ENCODE measurements around the gene ATXN7L3B. TPM values are rescaled to one million over a fixed set of nuclear protein-coding genes. Genes with fewer than 3 reads are reported as not detected.

ATXN7L3B gene
- total RNA-seq, 2 experiments from 2014 or later, result 18.9 to 20.2 TPM

- POLR2A ChIA-PET, result no interaction called here
- Mint-ChIP-seq H3K36me3 (ENCODE audit: low read depth) (no peaks in the 10 kb centered on the region), H3K9me3 (no peaks in the 10 kb centered on the region), H3K4me3 (no peak overlapping the region), H3K27me3 (peaks cover 2% of the 10 kb centered on the region), H3K27ac (no peak overlapping the region), H3K4me1 (ENCODE audit: low read depth) (no peaks in the 10 kb centered on the region)
- CTCF ChIA-PET, result no interaction called here
- TF ChIP-seq, protein P1, sequence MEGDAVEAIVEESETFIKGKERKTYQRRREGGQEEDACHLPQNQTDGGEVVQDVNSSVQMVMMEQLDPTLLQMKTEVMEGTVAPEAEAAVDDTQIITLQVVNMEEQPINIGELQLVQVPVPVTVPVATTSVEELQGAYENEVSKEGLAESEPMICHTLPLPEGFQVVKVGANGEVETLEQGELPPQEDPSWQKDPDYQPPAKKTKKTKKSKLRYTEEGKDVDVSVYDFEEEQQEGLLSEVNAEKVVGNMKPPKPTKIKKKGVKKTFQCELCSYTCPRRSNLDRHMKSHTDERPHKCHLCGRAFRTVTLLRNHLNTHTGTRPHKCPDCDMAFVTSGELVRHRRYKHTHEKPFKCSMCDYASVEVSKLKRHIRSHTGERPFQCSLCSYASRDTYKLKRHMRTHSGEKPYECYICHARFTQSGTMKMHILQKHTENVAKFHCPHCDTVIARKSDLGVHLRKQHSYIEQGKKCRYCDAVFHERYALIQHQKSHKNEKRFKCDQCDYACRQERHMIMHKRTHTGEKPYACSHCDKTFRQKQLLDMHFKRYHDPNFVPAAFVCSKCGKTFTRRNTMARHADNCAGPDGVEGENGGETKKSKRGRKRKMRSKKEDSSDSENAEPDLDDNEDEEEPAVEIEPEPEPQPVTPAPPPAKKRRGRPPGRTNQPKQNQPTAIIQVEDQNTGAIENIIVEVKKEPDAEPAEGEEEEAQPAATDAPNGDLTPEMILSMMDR (IDR thresholded peaks at IDR 0.05), result no peak
- DNase-seq, result no peak
- intact Hi-C loops (cut with micrococcal nuclease), result no loop called here
- no peak for ATAC-seq
These were observed 26.3 kb downstream of the ATXN7L3B start for GRCh38 chr12:74563927-74564326.

- Mint-ChIP-seq H3K36me3 (ENCODE audit: low read depth) (no peaks in the 10 kb centered on the region), H3K9me3 (no peaks in the 10 kb centered on the region), H3K27ac (no peak overlapping the region), H3K4me3 (no peak overlapping the region), H3K4me1 (ENCODE audit: low read depth) (no peaks in the 10 kb centered on the region), H3K27me3 (peaks cover 5% of the 10 kb centered on the region)
- TF ChIP-seq, protein P1 (IDR thresholded peaks at IDR 0.05), result no peak
- DNase-seq, result no peak
- intact Hi-C loops (cut with micrococcal nuclease), result no loop called here
- ChIA-PET POLR2A (no interaction called here), CTCF (interaction anchor here (1.5 kb wide), 1 partner anchor 69 kb away, joined by 3 read pairs; no protein-coding TSS in a partner anchor)
- ATAC-seq, result no peak
These were observed 40.9 kb downstream of the ATXN7L3B start for GRCh38 chr12:74578486-74578885.

GRCh38 chr12:74579446-74579845, 41.8 kb downstream of the ATXN7L3B start:
- no peak overlapping the region for H3K4me3 Mint-ChIP-seq
- POLR2A ChIA-PET, result no interaction called here
- H3K36me3 Mint-ChIP-seq (ENCODE audit: low read depth), result no peaks in the 10 kb centered on the region
- no peak overlapping the region for H3K27ac Mint-ChIP-seq
- H3K4me1 Mint-ChIP-seq (ENCODE audit: low read depth), result no peaks in the 10 kb centered on the region
- intact Hi-C loops (cut with micrococcal nuclease), result no loop called here
- H3K27me3 Mint-ChIP-seq, result peaks cover 5% of the 10 kb centered on the region
- ATAC-seq (no peak), DNase-seq (no peak)
- CTCF ChIA-PET, result no interaction called here
- TF ChIP-seq, protein P1 (IDR thresholded peaks at IDR 0.05), result no peak
- H3K9me3 Mint-ChIP-seq, result no peaks in the 10 kb centered on the region

DNA sequence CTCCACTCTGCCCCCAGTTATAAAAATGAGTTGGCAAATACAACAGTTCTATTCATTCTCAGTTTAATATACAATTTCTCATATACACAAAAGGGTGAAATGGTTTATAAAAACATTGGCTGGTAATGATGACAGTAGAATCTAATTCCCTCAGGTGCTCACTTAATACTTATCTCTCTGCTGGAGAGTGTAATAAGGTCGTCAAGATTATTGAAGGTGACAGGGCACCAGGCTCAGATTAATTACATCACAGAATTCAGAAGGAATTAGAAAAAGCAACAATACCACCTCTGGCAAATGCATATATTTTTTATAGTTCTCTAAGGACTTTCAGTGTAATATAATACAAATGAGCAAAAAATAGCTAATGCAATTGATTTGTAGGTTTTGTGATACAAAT, 42.3 kb downstream of the ATXN7L3B start:
- ChIA-PET POLR2A (no interaction called here), CTCF (no interaction called here)
- H3K4me1 Mint-ChIP-seq (ENCODE audit: low read depth), result no peaks in the 10 kb centered on the region
- peaks cover 5% of the 10 kb centered on the region for H3K27me3 Mint-ChIP-seq
- ATAC-seq (no peak), DNase-seq (no peak)
- H3K9me3 Mint-ChIP-seq, result no peaks in the 10 kb centered on the region
- no peaks in the 10 kb centered on the region for H3K36me3 Mint-ChIP-seq (ENCODE audit: low read depth)
- H3K4me3 Mint-ChIP-seq, result no peak overlapping the region
- no peak overlapping the region for H3K27ac Mint-ChIP-seq
- TF ChIP-seq, protein P1 (IDR thresholded peaks at IDR 0.05), result no peak
- intact Hi-C loops (cut with micrococcal nuclease), result no loop called here

DNA sequence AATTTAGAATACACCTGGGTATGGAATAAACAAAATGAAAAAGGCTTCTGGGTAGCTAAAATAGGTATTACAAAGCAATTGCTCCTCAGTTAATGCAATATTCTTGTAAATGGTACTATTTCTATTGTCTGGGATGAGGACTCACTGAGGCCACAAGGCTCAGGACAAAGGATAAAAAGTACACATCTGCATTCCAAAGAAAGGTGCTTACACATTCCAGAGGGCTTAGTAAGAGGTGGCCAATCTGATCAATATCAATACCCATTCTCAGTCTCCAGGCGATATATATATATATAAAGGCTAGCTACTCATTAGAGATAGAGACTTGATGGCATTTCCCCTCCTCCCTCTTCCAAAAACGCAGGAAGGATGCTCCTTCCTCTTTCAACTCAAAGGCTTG, 43.8 kb downstream of the ATXN7L3B start:
- H3K27ac Mint-ChIP-seq, result no peak overlapping the region
- DNase-seq (no peak), ATAC-seq (no peak)
- POLR2A ChIA-PET, result no interaction called here
- intact Hi-C loops (cut with micrococcal nuclease), result no loop called here
- no peak overlapping the region for H3K4me3 Mint-ChIP-seq
- peaks cover 3% of the 10 kb centered on the region for H3K27me3 Mint-ChIP-seq
- CTCF ChIA-PET, result no interaction called here
- no peaks in the 10 kb centered on the region for H3K9me3 Mint-ChIP-seq
- no peaks in the 10 kb centered on the region for H3K36me3 Mint-ChIP-seq (ENCODE audit: low read depth)
- no peaks in the 10 kb centered on the region for H3K4me1 Mint-ChIP-seq (ENCODE audit: low read depth)
- TF ChIP-seq, protein P1 (IDR thresholded peaks at IDR 0.05), result no peak

Measured in activated CD8-positive, alpha-beta T cell treated with anti-CD3 and anti-CD28 coated beads for 36 hours (primary cell).